Measurements from ENCODE around the gene CD300LD.

The CD300LD gene

GRCh38 chr17:74582633-74583032 is 9.4 kb downstream of the CD300LD start:
- no peak for TF ChIP-seq ZNF777 (tag by site-specific recombination; IDR thresholded peaks at IDR 0.05; ENCODE audit: borderline replicate concordance)
- TF ChIP-seq OVOL3 (tag by site-specific recombination; IDR thresholded peaks at IDR 0.05) = no peak
- no peak for TF ChIP-seq ZBTB26 (tag by site-specific recombination; optimal IDR thresholded peaks at IDR 0.05)
- no peak for TF ChIP-seq ZNF302 (tag by site-specific recombination; IDR thresholded peaks at IDR 0.05; ENCODE audit: low read depth)

GRCh38 chr17:74579900-74580299 is 12.2 kb downstream of the CD300LD start:
- no peak overlapping the region for H3K27ac ChIP-seq (ENCODE audit: extremely low read depth, low read depth, low read length)
- ChIA-PET CTCF (interaction anchor here (2.3 kb wide), 1 partner anchor 14 kb away, joined by 9 read pairs; no protein-coding TSS in a partner anchor), POLR2A (no interaction called here)
- TF ChIP-seq SCRT1 (tag by site-specific recombination; IDR thresholded peaks at IDR 0.05; ENCODE audit: borderline replicate concordance) = no peak
- no peak for TF ChIP-seq ZIC2 (tag by site-specific recombination; IDR thresholded peaks at IDR 0.05)
- TF ChIP-seq ZNF561 (tag by site-specific recombination; IDR thresholded peaks at IDR 0.05; ENCODE audit: borderline replicate concordance) = no peak
- TF ChIP-seq ZNF132 (tag by site-specific recombination; IDR thresholded peaks at IDR 0.05; ENCODE audit: borderline replicate concordance) = no peak
- no peak for TF ChIP-seq ZNF449 (tag by site-specific recombination; IDR thresholded peaks at IDR 0.05)
- no peak for TF ChIP-seq BCL11A (tag by site-specific recombination; IDR thresholded peaks at IDR 0.05; ENCODE audit: low read depth)
- TF ChIP-seq HOXC10 (CRISPR knock-in tag; IDR thresholded peaks at IDR 0.05) = no peak
- no peaks in the 10 kb centered on the region for H3K9me3 ChIP-seq (ENCODE audit: control insufficient read depth, insufficient read depth, low read depth, low read length)
- H3K4me1 ChIP-seq (ENCODE audit: control insufficient read depth, insufficient read depth, low read length) = no peaks in the 10 kb centered on the region
- H3K36me3 ChIP-seq (ENCODE audit: control insufficient read depth in 2 of 2, insufficient read depth in 1 of 2, low read length in 2 of 2) = no peaks in the 10 kb centered on the region
- H3K4me3 ChIP-seq (ENCODE audit: low read depth, low read length) = no peak overlapping the region

More at GRCh38 chr17:74582633-74583032, 9.4 kb downstream of the CD300LD start:
- ChIA-PET POLR2A (no interaction called here), CTCF (interaction anchor here (0.7 kb wide), 1 partner anchor 16 kb away, joined by 5 read pairs; no protein-coding TSS in a partner anchor)
- no peak overlapping the region for H3K27ac ChIP-seq (ENCODE audit: extremely low read depth, low read depth, low read length)
- no peak overlapping the region for H3K4me3 ChIP-seq (ENCODE audit: low read depth, low read length)
- H3K9me3 ChIP-seq (ENCODE audit: control insufficient read depth, insufficient read depth, low read depth, low read length) = no peaks in the 10 kb centered on the region
- no peaks in the 10 kb centered on the region for H3K36me3 ChIP-seq (ENCODE audit: control insufficient read depth in 2 of 2, insufficient read depth in 1 of 2, low read length in 2 of 2)
- H3K4me1 ChIP-seq (ENCODE audit: control insufficient read depth, insufficient read depth, low read length) = no peaks in the 10 kb centered on the region

- ChIA-PET POLR2A (no interaction called here), CTCF (interaction anchor here (0.7 kb wide), 1 partner anchor 92 kb away, joined by 3 read pairs; no protein-coding TSS in a partner anchor)
- H3K9me3 ChIP-seq (ENCODE audit: control insufficient read depth, insufficient read depth, low read depth, low read length) = no peaks in the 10 kb centered on the region
- H3K4me1 ChIP-seq (ENCODE audit: control insufficient read depth, insufficient read depth, low read length) = no peaks in the 10 kb centered on the region
- no peak overlapping the region for H3K27ac ChIP-seq (ENCODE audit: extremely low read depth, low read depth, low read length)
- no peak overlapping the region for H3K4me3 ChIP-seq (ENCODE audit: low read depth, low read length)
- H3K36me3 ChIP-seq (ENCODE audit: control insufficient read depth in 2 of 2, insufficient read depth in 1 of 2, low read length in 2 of 2) = no peaks in the 10 kb centered on the region
- TF ChIP-seq ZNF449 (tag by site-specific recombination; IDR thresholded peaks at IDR 0.05) = no peak
- no peak for TF ChIP-seq ZNF692 (tag by site-specific recombination; IDR thresholded peaks at IDR 0.05)
- no peak for TF ChIP-seq ZFP41 (tag by site-specific recombination; IDR thresholded peaks at IDR 0.05; ENCODE audit: borderline replicate concordance)
- TF ChIP-seq ZBTB20 (tag by site-specific recombination; IDR thresholded peaks at IDR 0.05) = no peak
- no peak for TF ChIP-seq ZSCAN4 (tag by site-specific recombination; IDR thresholded peaks at IDR 0.05)
- TF ChIP-seq MEIS1 (CRISPR knock-in tag; IDR thresholded peaks at IDR 0.05; ENCODE audit: borderline replicate concordance) = no peak
- TF ChIP-seq ZNF621 (tag by site-specific recombination; IDR thresholded peaks at IDR 0.05) = no peak
- TF ChIP-seq ZNF37A (tag by site-specific recombination; IDR thresholded peaks at IDR 0.05) = no peak
- no peak for TF ChIP-seq ZNF561 (tag by site-specific recombination; IDR thresholded peaks at IDR 0.05; ENCODE audit: borderline replicate concordance)
- TF ChIP-seq ZNF354C (tag by site-specific recombination; IDR thresholded peaks at IDR 0.05; ENCODE audit: borderline replicate concordance, low read depth) = no peak
- TF ChIP-seq GLIS1 (tag by site-specific recombination; IDR thresholded peaks at IDR 0.05) = no peak
- TF ChIP-seq ZIC2 (tag by site-specific recombination; IDR thresholded peaks at IDR 0.05) = no peak
- no peak for TF ChIP-seq ZNF404 (tag by site-specific recombination; IDR thresholded peaks at IDR 0.05)
- TF ChIP-seq ZNF223 (tag by site-specific recombination; IDR thresholded peaks at IDR 0.05) = no peak
- no peak for TF ChIP-seq PRDM1 (tag by site-specific recombination; IDR thresholded peaks at IDR 0.05)
- TF ChIP-seq ZNF658 (tag by site-specific recombination; IDR thresholded peaks at IDR 0.05) = no peak
These were observed 13.1 kb downstream of the CD300LD start for GRCh38 chr17:74578979-74579378.

All from HEK293 (cell line).